ENCODE results near the gene MAP3K19. TPM values are rescaled to one million over a fixed set of nuclear protein-coding genes. Genes with fewer than 3 reads are reported as not detected.
"Not testable (repeated sequence)": the region's sequence is repeated elsewhere in the genome, so short reads cannot be mapped to it uniquely, and the experiment has no call there.

MAP3K19 gene
- total RNA-seq, 1 donor from 2014 or later, result not detected

DNA sequence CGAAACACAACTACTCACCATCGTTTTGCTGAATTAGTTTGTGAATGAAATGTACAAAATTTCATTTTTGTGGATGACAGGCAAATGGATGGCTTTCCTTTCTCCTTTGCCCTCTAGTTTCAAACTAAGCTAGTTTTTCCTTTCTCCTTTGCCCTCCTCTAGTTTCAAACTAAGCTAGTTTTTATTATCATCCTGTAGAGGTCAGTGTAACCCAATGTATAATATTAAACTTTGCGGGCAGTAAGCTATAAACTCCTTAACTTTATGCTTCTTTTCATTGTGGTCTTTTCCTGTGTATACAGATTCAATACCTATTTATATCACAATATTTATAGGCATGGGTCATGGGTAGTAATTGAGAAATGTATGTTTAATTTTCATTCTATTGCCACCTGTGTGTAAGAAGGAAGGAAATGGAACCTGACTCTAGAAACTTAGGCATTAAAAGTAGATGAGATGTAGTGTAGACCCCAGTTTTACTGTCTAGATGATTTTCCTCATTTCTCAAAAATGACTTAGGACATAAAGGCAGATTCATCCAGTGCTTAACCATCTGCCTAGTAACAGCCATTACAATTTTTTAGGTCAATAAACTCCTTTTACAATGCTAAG, 58.1 kb downstream of the MAP3K19 start:
- H3K27me3 ChIP-seq (ENCODE audit: control insufficient read depth in 3 of 3, insufficient read depth in 3 of 3, low read length in 3 of 3), result no peaks in the 10 kb centered on the region
- no peaks in the 10 kb centered on the region for H3K4me1 ChIP-seq (ENCODE audit: control insufficient read depth in 3 of 3, insufficient read depth in 3 of 3, low read length in 3 of 3)
- H3K27ac ChIP-seq (ENCODE audit: low read depth, low read length), result no peak overlapping the region
- H3K9me3 ChIP-seq (ENCODE audit: control insufficient read depth in 3 of 3, low read length in 3 of 3), result no peaks in the 10 kb centered on the region
- H3K36me3 ChIP-seq (ENCODE audit: control insufficient read depth in 3 of 3, insufficient read depth in 3 of 3, low read length in 3 of 3), result no peaks in the 10 kb centered on the region
- no peak overlapping the region for H3K4me3 ChIP-seq (ENCODE audit: low read length in 3 of 3)
- no peak overlapping the region for H3K9ac ChIP-seq (ENCODE audit: low read depth in 1 of 3, low read length in 3 of 3)

DNA sequence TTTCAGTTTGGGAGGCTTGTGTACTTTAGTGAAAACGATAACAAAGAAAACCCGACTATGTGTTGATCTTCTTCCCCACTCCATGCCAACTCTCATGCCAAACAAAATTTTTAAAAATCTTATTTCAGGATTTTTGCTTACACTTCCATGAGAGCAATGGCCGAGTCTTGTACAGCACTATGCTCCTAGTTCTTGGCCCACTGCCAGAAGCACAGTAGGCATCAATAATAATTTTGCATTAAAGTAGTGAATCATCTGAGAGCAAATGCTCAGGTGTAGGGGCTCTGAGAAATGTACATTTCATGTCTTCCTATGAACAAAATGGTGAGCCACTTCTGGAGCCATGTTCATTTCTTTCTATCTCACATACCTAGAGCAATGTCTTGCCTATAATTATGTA, 62.2 kb downstream of the MAP3K19 start:
- no peak overlapping the region for H3K4me3 ChIP-seq (ENCODE audit: low read length in 3 of 3)
- no peak overlapping the region for H3K27ac ChIP-seq (ENCODE audit: low read depth, low read length)
- no peaks in the 10 kb centered on the region for H3K36me3 ChIP-seq (ENCODE audit: control insufficient read depth in 3 of 3, insufficient read depth in 3 of 3, low read length in 3 of 3)
- no peaks in the 10 kb centered on the region for H3K4me1 ChIP-seq (ENCODE audit: control insufficient read depth in 3 of 3, insufficient read depth in 3 of 3, low read length in 3 of 3)
- no peaks in the 10 kb centered on the region for H3K9me3 ChIP-seq (ENCODE audit: control insufficient read depth in 3 of 3, low read length in 3 of 3)
- no peaks in the 10 kb centered on the region for H3K27me3 ChIP-seq (ENCODE audit: control insufficient read depth in 3 of 3, insufficient read depth in 3 of 3, low read length in 3 of 3)
- H3K9ac ChIP-seq (ENCODE audit: low read depth in 1 of 3, low read length in 3 of 3), result no peak overlapping the region

- Histone ChIP-seq H3K36me3 (ENCODE audit: control insufficient read depth in 3 of 3, insufficient read depth in 3 of 3, low read length in 3 of 3) (no peaks in the 10 kb centered on the region), H3K27ac (ENCODE audit: low read depth, low read length) (no peak overlapping the region), H3K9me3 (ENCODE audit: control insufficient read depth in 3 of 3, low read length in 3 of 3) (no peaks in the 10 kb centered on the region), H3K9ac (ENCODE audit: low read depth in 1 of 3, low read length in 3 of 3) (no peak overlapping the region), H3K27me3 (ENCODE audit: control insufficient read depth in 3 of 3, insufficient read depth in 3 of 3, low read length in 3 of 3) (no peaks in the 10 kb centered on the region), H3K4me3 (ENCODE audit: low read length in 3 of 3) (no peak overlapping the region), H3K4me1 (ENCODE audit: control insufficient read depth in 3 of 3, insufficient read depth in 3 of 3, low read length in 3 of 3) (no peaks in the 10 kb centered on the region)
Observed at GRCh38 chr2:134982603-134983002, 64.6 kb downstream of the MAP3K19 start.

DNA sequence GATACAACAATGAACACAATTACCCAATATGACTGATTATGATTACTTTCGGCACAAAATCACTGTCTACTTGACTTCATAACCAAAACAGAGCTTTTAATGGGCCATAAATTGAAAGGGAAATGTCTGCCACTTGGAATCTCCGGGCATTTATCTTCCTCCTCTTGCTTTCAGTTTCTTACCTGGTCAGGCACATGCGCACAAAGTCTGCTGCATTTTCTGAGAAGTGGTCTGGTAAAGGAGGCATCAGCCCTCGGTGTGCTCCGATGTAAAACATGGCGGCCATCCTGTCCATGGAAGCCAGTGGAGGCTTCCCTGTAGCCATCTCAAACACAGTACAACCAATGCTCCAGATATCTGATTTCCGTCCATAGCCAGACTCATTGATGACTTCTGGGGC, 66.6 kb downstream of the MAP3K19 start:
- Histone ChIP-seq H3K27ac (ENCODE audit: low read depth, low read length) (no peak overlapping the region), H3K9me3 (ENCODE audit: control insufficient read depth in 3 of 3, low read length in 3 of 3) (no peaks in the 10 kb centered on the region), H3K27me3 (ENCODE audit: control insufficient read depth in 3 of 3, insufficient read depth in 3 of 3, low read length in 3 of 3) (no peaks in the 10 kb centered on the region), H3K4me3 (ENCODE audit: low read length in 3 of 3) (no peak overlapping the region), H3K36me3 (ENCODE audit: control insufficient read depth in 3 of 3, insufficient read depth in 3 of 3, low read length in 3 of 3) (no peaks in the 10 kb centered on the region), H3K4me1 (ENCODE audit: control insufficient read depth in 3 of 3, insufficient read depth in 3 of 3, low read length in 3 of 3) (no peaks in the 10 kb centered on the region), H3K9ac (ENCODE audit: low read depth in 1 of 3, low read length in 3 of 3) (no peak overlapping the region)

DNA sequence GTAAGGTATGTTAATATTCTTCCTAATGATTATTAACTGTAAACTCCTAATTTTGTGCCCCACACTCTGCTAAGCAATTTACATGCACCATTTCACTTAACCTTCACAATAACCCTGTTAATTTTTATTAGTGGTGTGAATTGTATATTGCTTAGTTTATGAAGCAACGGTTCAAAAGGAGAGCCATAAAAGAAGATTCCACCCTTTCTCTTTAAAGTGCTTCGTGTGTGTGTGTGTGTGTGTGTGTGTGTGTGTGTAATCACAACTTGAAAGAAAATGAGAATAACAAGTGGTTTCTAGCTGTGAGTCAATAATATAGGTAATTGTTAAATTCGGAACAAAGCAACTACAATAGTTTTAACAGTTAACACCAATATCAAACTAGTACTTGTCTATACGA, 68.0 kb downstream of the MAP3K19 start:
- H3K27me3 ChIP-seq (ENCODE audit: control insufficient read depth in 3 of 3, insufficient read depth in 3 of 3, low read length in 3 of 3), result no peaks in the 10 kb centered on the region
- H3K4me1 ChIP-seq (ENCODE audit: control insufficient read depth in 3 of 3, insufficient read depth in 3 of 3, low read length in 3 of 3), result no peaks in the 10 kb centered on the region
- H3K9me3 ChIP-seq (ENCODE audit: control insufficient read depth in 3 of 3, low read length in 3 of 3), result no peaks in the 10 kb centered on the region
- no peaks in the 10 kb centered on the region for H3K36me3 ChIP-seq (ENCODE audit: control insufficient read depth in 3 of 3, insufficient read depth in 3 of 3, low read length in 3 of 3)
- H3K4me3 ChIP-seq (ENCODE audit: low read length in 3 of 3), result no peak overlapping the region
- no peak overlapping the region for H3K27ac ChIP-seq (ENCODE audit: low read depth, low read length)
- no peak overlapping the region for H3K9ac ChIP-seq (ENCODE audit: low read depth in 1 of 3, low read length in 3 of 3)

DNA sequence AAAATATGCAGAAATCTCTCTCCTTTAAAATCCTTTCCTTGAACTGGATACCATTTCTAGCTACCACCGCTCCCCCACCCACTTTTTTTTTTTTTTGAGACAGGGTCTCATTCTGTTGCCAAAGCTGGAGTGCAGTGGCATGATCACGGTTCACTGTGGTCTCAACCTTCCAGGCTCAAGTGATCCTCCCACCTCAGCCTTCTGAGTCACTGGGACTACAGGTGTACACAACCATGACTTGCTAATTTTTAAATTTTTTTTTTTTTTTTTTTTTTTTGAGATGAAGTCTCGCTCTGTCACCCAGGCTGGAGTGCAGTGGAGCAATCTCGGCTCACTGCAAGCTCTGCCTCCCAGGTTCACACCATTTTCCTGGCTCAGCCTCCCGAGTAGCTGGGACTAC, 70.1 kb downstream of the MAP3K19 start:
- not testable (repeated sequence) for H3K27ac ChIP-seq (ENCODE audit: low read depth, low read length)

DNA sequence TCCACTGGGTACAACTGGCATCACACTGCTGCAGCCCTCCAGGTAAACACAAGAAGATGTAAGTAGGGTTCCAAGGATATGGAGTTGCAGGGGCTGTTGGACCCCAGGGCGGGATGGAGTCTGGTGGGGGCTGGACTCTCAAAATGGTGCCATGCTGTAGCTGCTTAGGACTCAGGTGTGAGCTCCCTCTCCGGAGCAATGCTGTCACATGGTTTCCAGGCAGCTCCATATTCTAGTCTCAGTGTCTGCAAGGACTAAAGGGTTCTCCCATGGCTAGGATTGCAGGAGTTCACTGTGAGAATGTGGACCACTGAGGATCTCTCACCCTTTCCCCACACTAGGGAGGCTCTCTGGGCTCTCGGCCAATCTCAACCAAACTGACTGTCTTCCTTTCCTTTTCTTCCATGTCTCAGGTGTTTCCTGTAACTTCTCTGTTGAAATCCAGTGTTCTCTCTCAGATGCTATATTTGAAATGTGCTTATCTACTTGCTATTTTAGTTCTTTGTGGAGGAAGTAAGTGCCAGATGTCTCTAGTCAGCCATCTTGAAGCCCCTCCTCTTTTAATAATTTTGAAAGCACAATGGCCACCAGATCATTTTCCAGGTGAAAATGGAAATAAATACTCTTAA, 71.1 kb downstream of the MAP3K19 start:
- Histone ChIP-seq H3K36me3 (ENCODE audit: control insufficient read depth in 3 of 3, insufficient read depth in 3 of 3, low read length in 3 of 3) (no peaks in the 10 kb centered on the region), H3K9ac (ENCODE audit: low read depth in 1 of 3, low read length in 3 of 3) (no peak overlapping the region), H3K4me1 (ENCODE audit: control insufficient read depth in 3 of 3, insufficient read depth in 3 of 3, low read length in 3 of 3) (no peaks in the 10 kb centered on the region), H3K9me3 (ENCODE audit: control insufficient read depth in 3 of 3, low read length in 3 of 3) (no peaks in the 10 kb centered on the region), H3K27me3 (ENCODE audit: control insufficient read depth in 3 of 3, insufficient read depth in 3 of 3, low read length in 3 of 3) (no peaks in the 10 kb centered on the region), H3K27ac (ENCODE audit: low read depth, low read length) (no peak overlapping the region), H3K4me3 (ENCODE audit: low read length in 3 of 3) (no peak overlapping the region)

More for the DNA sequence above, 70.1 kb downstream of the MAP3K19 start:
- not testable (repeated sequence) for H3K36me3 ChIP-seq (ENCODE audit: control insufficient read depth in 3 of 3, insufficient read depth in 3 of 3, low read length in 3 of 3); H3K9ac ChIP-seq (ENCODE audit: low read depth in 1 of 3, low read length in 3 of 3); H3K4me1 ChIP-seq (ENCODE audit: control insufficient read depth in 3 of 3, insufficient read depth in 3 of 3, low read length in 3 of 3); H3K4me3 ChIP-seq (ENCODE audit: low read length in 3 of 3); H3K9me3 ChIP-seq (ENCODE audit: control insufficient read depth in 3 of 3, low read length in 3 of 3); H3K27me3 ChIP-seq (ENCODE audit: control insufficient read depth in 3 of 3, insufficient read depth in 3 of 3, low read length in 3 of 3)

- Histone ChIP-seq H3K4me3 (ENCODE audit: low read length in 3 of 3) (no peak overlapping the region), H3K36me3 (ENCODE audit: control insufficient read depth in 3 of 3, insufficient read depth in 3 of 3, low read length in 3 of 3) (no peaks in the 10 kb centered on the region), H3K27me3 (ENCODE audit: control insufficient read depth in 3 of 3, insufficient read depth in 3 of 3, low read length in 3 of 3) (no peaks in the 10 kb centered on the region), H3K9me3 (ENCODE audit: control insufficient read depth in 3 of 3, low read length in 3 of 3) (no peaks in the 10 kb centered on the region), H3K9ac (ENCODE audit: low read depth in 1 of 3, low read length in 3 of 3) (no peak overlapping the region), H3K27ac (ENCODE audit: low read depth, low read length) (no peak overlapping the region), H3K4me1 (ENCODE audit: control insufficient read depth in 3 of 3, insufficient read depth in 3 of 3, low read length in 3 of 3) (no peaks in the 10 kb centered on the region)
Observed at GRCh38 chr2:134975281-134976009, 71.8 kb downstream of the MAP3K19 start.

GRCh38 chr2:134973241-134974138, 73.8 kb downstream of the MAP3K19 start:
- no peaks in the 10 kb centered on the region for H3K27me3 ChIP-seq (ENCODE audit: control insufficient read depth in 3 of 3, insufficient read depth in 3 of 3, low read length in 3 of 3)
- H3K9me3 ChIP-seq (ENCODE audit: control insufficient read depth in 3 of 3, low read length in 3 of 3), result no peaks in the 10 kb centered on the region
- no peaks in the 10 kb centered on the region for H3K4me1 ChIP-seq (ENCODE audit: control insufficient read depth in 3 of 3, insufficient read depth in 3 of 3, low read length in 3 of 3)
- H3K27ac ChIP-seq (ENCODE audit: low read depth, low read length), result no peak overlapping the region
- no peak overlapping the region for H3K9ac ChIP-seq (ENCODE audit: low read depth in 1 of 3, low read length in 3 of 3)
- no peak overlapping the region for H3K4me3 ChIP-seq (ENCODE audit: low read length in 3 of 3)
- H3K36me3 ChIP-seq (ENCODE audit: control insufficient read depth in 3 of 3, insufficient read depth in 3 of 3, low read length in 3 of 3), result no peaks in the 10 kb centered on the region
